Neural cell (in vitro differentiated cells): Measurements from ENCODE around the gene ZNF426. TPM values are rescaled to one million over a fixed set of nuclear protein-coding genes. Genes with fewer than 3 reads are reported as not detected.

Experiments used
- H2AFZ ChIP-seq: fragments of 200-600, 300-800 bp; sonication (generic), shearing (Covaris generic); 2 replicates; pipeline ENCODE4 v1.6.0; 2014; ENCODE audit warnings: low read depth, mild to moderate bottlenecking, antibody characterized with exemption, low read length, moderate library complexity
- H3F3A ChIP-seq: fragments of 200-600 bp; shearing (Covaris generic); 2 replicates; pipeline ENCODE4 v1.6.1; 2016; ENCODE audit warnings: mild to moderate bottlenecking, moderate library complexity, mixed read lengths, antibody characterized with exemption, low read length; ENCODE audit not compliant: insufficient read depth, poor library complexity, severe bottlenecking
- H3K27ac ChIP-seq: fragments of 200-600, 300-800 bp; sonication (generic), shearing (Covaris generic); 2 replicates; pipeline ENCODE4 v1.5.1; 2014; ENCODE audit warnings: mild to moderate bottlenecking, low read length, moderate library complexity
- H3K27me3 ChIP-seq: fragments of 300-800, 200-600 bp; sonication (generic), shearing (Covaris generic); 2 replicates; pipeline ENCODE4 v1.6.0; 2014; ENCODE audit warnings: mild to moderate bottlenecking, low read depth, low read length, moderate library complexity; ENCODE audit not compliant: insufficient read depth
- H3K36me3 ChIP-seq: fragments of 300-800, 200-600 bp; sonication (generic), shearing (Covaris generic); 2 replicates; pipeline ENCODE4 v1.5.1; 2014; ENCODE audit warnings: mild to moderate bottlenecking, antibody characterized with exemption, low read length, moderate library complexity; ENCODE audit not compliant: insufficient read depth
- H3K4me2 ChIP-seq: fragments of 300-800, 200-600 bp; sonication (generic), shearing (Covaris generic); 2 replicates; pipeline ENCODE4 v1.6.0; 2014; ENCODE audit warnings: mild to moderate bottlenecking, low read length
- H3K4me3 ChIP-seq: fragments of 300-800, 200-600 bp; sonication (generic), shearing (Covaris generic); 2 replicates; pipeline ENCODE4 v1.5.1; 2014; ENCODE audit warnings: mild to moderate bottlenecking, low read length, moderate library complexity
- H3K79me2 ChIP-seq: fragments of 200-600 bp; shearing (Covaris generic); replicated peaks from 2 replicates; pipeline ENCODE4 v1.6.0; 2014; ENCODE audit warnings: mild to moderate bottlenecking, low read length, moderate library complexity; ENCODE audit not compliant: insufficient read depth
- H3K9ac ChIP-seq: fragments of 300-800, 200-600 bp; sonication (generic), shearing (Covaris generic); 2 replicates; pipeline ENCODE4 v1.6.1; 2016; ENCODE audit warnings: mild to moderate bottlenecking, low read length, mixed read lengths
- H3K9me2 ChIP-seq: fragments of 200-600 bp; shearing (Covaris generic); 2 replicates; pipeline ENCODE4 v1.6.1; 2016; ENCODE audit warnings: mild to moderate bottlenecking, low read length, mixed read lengths; ENCODE audit not compliant: insufficient read depth
- H3K9me3 ChIP-seq: fragments of 200-600, 300-800 bp; sonication (generic), shearing (Covaris generic); 2 replicates; pipeline ENCODE4 v1.6.1; 2016; ENCODE audit warnings: mild to moderate bottlenecking, mixed run types, low read length, moderate library complexity, mixed read lengths
- H4K20me1 ChIP-seq: fragments of 200-600 bp; shearing (Covaris generic); 2 replicates; pipeline ENCODE4 v1.6.1; 2016; ENCODE audit warnings: mild to moderate bottlenecking, mixed run types; ENCODE audit not compliant: insufficient read depth
- EP300 ChIP-seq: fragments of 450-650 bp; conservative IDR thresholded peaks from 2 replicates; pipeline ENCODE4 v1.6.1; 2014; ENCODE audit warnings: antibody characterized with exemption, mild to moderate bottlenecking, moderate library complexity; ENCODE audit not compliant: poor library complexity, severe bottlenecking
- EZH2 ChIP-seq: fragments of 200-600, 300-800 bp; shearing (Covaris generic), sonication (generic); IDR thresholded peaks from 2 replicates; pipeline ENCODE4 v1.6.1; 2014; ENCODE audit warnings: antibody characterized with exemption, low read length, borderline replicate concordance, mild to moderate bottlenecking; ENCODE audit not compliant: insufficient read depth, poor library complexity, severe bottlenecking
- MXI1 ChIP-seq: fragments of 450-650 bp; conservative IDR thresholded peaks from 2 replicates; pipeline ENCODE4 v1.6.1; 2014; ENCODE audit warnings: antibody characterized with exemption, mild to moderate bottlenecking; ENCODE audit not compliant: poor library complexity, severe bottlenecking
- POLR2AphosphoS5 ChIP-seq: IDR thresholded peaks from 2 replicates; pipeline ENCODE4 v1.6.1; 2012
- RAD21 ChIP-seq: fragments of 450-650 bp; conservative IDR thresholded peaks from 2 replicates; pipeline ENCODE4 v1.6.1; 2014; ENCODE audit warnings: antibody characterized with exemption, mild to moderate bottlenecking, moderate library complexity
- REST ChIP-seq: IDR thresholded peaks from 2 replicates; pipeline ENCODE4 v1.6.1; 2012; ENCODE audit warnings: borderline replicate concordance
- SMC3 ChIP-seq: fragments of 450-650 bp; conservative IDR thresholded peaks from 2 replicates; pipeline ENCODE4 v1.6.1; 2014; ENCODE audit warnings: antibody characterized with exemption, mild to moderate bottlenecking, moderate library complexity; ENCODE audit not compliant: poor library complexity
- TAF1 ChIP-seq: IDR thresholded peaks from 2 replicates; pipeline ENCODE4 v1.6.1; 2012; ENCODE audit warnings: low read depth
- polyA plus RNA-seq: library from polyadenylated mRNA; depleted of rRNA; stranded (reverse); fragments of >200 nt; gene quantifications from 2 replicates; pipeline ENCODE4 v1.2.3, GENCODE V29; 2014
- TF ChIP-seq, protein P1 (sequence below): fragments of 450-650 bp; IDR thresholded peaks from 2 replicates; pipeline ENCODE4 v1.5.1; 2014; ENCODE audit warnings: antibody characterized with exemption, mild to moderate bottlenecking, moderate library complexity; ENCODE audit not compliant: poor library complexity, severe bottlenecking

The ZNF426 gene
- polyA plus RNA-seq, 1 donor from 2014 or later: 14.3 TPM

DNA sequence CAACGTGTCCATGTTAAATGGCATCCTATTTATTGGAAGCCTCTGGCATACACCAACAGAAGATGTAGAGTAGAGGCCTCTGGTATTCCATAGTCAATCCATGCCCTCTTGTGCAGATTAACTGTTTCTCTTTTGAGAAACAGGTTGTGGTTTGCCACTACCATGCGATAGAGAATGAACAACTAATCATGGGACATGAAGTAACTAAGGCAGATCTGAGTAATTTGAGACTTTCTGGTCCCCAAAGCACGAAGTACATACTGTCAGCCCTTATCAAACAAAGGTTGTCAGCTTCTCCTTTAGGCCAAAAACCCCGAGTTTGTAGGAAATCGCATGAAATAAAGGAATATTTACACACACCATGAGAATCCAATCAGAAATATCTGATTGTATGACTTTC lies 42.3 kb upstream of the ZNF426 start:
- H4K20me1 ChIP-seq: no peaks in the 10 kb centered on the region
- H3K4me3 ChIP-seq: no peak overlapping the region
- H3F3A ChIP-seq: no peaks in the 10 kb centered on the region
- peaks cover 81% of the 10 kb centered on the region for H3K79me2 ChIP-seq
- H3K36me3 ChIP-seq: peaks cover 6% of the 10 kb centered on the region
- H3K27me3 ChIP-seq: no peaks in the 10 kb centered on the region
- H3K9me2 ChIP-seq: no peaks in the 10 kb centered on the region
- no peak overlapping the region for H3K4me2 ChIP-seq
- no peak overlapping the region for H3K27ac ChIP-seq
- no peak overlapping the region for H3K9ac ChIP-seq
- TF ChIP-seq, protein P1, sequence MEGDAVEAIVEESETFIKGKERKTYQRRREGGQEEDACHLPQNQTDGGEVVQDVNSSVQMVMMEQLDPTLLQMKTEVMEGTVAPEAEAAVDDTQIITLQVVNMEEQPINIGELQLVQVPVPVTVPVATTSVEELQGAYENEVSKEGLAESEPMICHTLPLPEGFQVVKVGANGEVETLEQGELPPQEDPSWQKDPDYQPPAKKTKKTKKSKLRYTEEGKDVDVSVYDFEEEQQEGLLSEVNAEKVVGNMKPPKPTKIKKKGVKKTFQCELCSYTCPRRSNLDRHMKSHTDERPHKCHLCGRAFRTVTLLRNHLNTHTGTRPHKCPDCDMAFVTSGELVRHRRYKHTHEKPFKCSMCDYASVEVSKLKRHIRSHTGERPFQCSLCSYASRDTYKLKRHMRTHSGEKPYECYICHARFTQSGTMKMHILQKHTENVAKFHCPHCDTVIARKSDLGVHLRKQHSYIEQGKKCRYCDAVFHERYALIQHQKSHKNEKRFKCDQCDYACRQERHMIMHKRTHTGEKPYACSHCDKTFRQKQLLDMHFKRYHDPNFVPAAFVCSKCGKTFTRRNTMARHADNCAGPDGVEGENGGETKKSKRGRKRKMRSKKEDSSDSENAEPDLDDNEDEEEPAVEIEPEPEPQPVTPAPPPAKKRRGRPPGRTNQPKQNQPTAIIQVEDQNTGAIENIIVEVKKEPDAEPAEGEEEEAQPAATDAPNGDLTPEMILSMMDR: no peak
- TF ChIP-seq TAF1: no peak
- no peak for TF ChIP-seq RAD21
- no peak for TF ChIP-seq EP300
- TF ChIP-seq REST: no peak
- TF ChIP-seq POLR2AphosphoS5: no peak
- no peak for TF ChIP-seq SMC3
- no peak for TF ChIP-seq EZH2
- no peak for TF ChIP-seq MXI1
- peaks cover 6% of the 10 kb centered on the region for H3K9me3 ChIP-seq
- H2AFZ ChIP-seq: no peak overlapping the region

DNA sequence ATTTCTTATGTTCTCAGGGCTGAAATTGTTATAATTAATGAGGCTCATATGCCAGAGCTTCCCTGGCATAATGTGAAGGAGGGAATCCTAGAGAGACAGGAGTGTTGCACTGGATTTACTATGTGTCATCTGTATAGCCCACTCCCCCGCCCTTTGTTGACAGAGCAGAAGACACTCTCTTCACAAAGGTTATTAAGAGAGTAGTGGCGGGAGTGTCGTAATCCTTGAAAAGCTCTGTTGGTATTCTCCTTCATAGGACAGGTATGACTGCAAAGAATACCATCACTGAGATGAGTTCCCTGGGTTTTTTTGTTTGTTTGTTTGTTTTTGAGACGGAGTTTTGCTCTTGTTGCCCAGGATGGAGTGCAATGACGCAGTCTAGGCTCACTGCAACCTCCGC lies 31.8 kb upstream of the ZNF426 start:
- no peak overlapping the region for H3K4me2 ChIP-seq
- H3K9ac ChIP-seq: no peak overlapping the region
- peaks cover 17% of the 10 kb centered on the region for H3K9me3 ChIP-seq

More for the DNA sequence above, 31.8 kb upstream of the ZNF426 start:
- TF ChIP-seq TAF1: no peak
- TF ChIP-seq POLR2AphosphoS5: no peak
- TF ChIP-seq EP300: no peak
- TF ChIP-seq, protein P1: no peak
- no peak for TF ChIP-seq MXI1
- H3F3A ChIP-seq: no peaks in the 10 kb centered on the region
- no peaks in the 10 kb centered on the region for H3K9me2 ChIP-seq
- H3K36me3 ChIP-seq: peaks cover 21% of the 10 kb centered on the region
- H3K27me3 ChIP-seq: no peaks in the 10 kb centered on the region
- no peak overlapping the region for H3K27ac ChIP-seq
- H2AFZ ChIP-seq: no peak overlapping the region
- H4K20me1 ChIP-seq: no peaks in the 10 kb centered on the region
- peaks cover 67% of the 10 kb centered on the region for H3K79me2 ChIP-seq
- H3K4me3 ChIP-seq: no peak overlapping the region
